ENCODE data around the gene OPCML.

OPCML gene

DNA sequence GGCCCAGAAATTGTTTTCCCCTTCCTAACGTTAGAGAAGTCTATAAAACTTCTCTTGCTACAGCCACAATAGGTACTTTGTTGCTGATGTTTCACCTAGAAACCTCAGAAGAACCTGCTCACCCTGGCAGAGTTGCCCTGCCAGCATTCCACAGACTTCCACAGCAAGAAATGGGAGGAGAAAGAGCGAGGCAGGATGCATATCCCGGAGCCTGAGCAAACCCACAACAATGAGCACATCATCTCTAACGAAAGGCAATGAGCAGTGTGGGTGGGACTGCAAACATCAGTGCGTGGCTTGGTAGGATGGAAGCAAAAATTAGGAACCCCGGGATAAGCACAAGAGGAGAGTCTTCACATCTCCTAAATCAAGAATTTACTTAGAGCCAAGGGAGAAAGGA, 892.3 kb downstream of the OPCML start:
- in situ Hi-C loops (cut with MboI; ENCODE audit: low sequenced_read_pairs, unreplicated experiment): no loop called here
- TF ChIP-seq, protein P1, sequence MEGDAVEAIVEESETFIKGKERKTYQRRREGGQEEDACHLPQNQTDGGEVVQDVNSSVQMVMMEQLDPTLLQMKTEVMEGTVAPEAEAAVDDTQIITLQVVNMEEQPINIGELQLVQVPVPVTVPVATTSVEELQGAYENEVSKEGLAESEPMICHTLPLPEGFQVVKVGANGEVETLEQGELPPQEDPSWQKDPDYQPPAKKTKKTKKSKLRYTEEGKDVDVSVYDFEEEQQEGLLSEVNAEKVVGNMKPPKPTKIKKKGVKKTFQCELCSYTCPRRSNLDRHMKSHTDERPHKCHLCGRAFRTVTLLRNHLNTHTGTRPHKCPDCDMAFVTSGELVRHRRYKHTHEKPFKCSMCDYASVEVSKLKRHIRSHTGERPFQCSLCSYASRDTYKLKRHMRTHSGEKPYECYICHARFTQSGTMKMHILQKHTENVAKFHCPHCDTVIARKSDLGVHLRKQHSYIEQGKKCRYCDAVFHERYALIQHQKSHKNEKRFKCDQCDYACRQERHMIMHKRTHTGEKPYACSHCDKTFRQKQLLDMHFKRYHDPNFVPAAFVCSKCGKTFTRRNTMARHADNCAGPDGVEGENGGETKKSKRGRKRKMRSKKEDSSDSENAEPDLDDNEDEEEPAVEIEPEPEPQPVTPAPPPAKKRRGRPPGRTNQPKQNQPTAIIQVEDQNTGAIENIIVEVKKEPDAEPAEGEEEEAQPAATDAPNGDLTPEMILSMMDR (IDR thresholded peaks at IDR 0.05; ENCODE audit: borderline replicate concordance, control extremely low read depth, extremely low read depth, insufficient read depth, missing control alignments): no peak

DNA sequence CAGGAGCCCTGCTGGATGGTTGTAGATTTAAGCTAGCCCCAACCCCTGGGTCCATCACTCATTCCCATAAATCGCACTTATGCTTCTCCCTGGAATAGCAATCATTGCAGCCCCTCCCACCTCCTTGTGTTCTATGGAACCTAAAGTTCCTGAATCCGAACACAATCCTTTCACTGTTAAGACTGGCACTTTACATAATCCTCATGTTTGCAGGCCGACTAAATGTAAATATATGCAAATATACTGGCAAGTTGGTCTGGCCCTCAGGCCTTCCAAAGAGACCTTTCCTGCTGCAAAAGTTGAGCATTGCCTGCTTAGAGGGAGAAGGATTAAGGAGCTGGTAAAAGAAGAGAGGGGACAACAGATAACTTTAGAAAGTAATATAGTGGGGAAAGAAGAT, 892.9 kb downstream of the OPCML start:
- no peak for DNase-seq (ENCODE audit: low spot score)
- TF ChIP-seq, protein P1 (IDR thresholded peaks at IDR 0.05; ENCODE audit: borderline replicate concordance, control extremely low read depth, extremely low read depth, insufficient read depth, missing control alignments): no peak
- in situ Hi-C loops (cut with MboI; ENCODE audit: low sequenced_read_pairs, unreplicated experiment): no loop called here

More for the DNA sequence above, 892.3 kb downstream of the OPCML start:
- no peak for DNase-seq (ENCODE audit: low spot score)

GRCh38 chr11:132638423-132638822, 893.9 kb downstream of the OPCML start:
- TF ChIP-seq, protein P1 (IDR thresholded peaks at IDR 0.05; ENCODE audit: borderline replicate concordance, control extremely low read depth, extremely low read depth, insufficient read depth, missing control alignments): no peak
- in situ Hi-C loops (cut with MboI; ENCODE audit: low sequenced_read_pairs, unreplicated experiment): no loop called here
- no peak for DNase-seq (ENCODE audit: low spot score)

- in situ Hi-C loops (cut with MboI; ENCODE audit: low sequenced_read_pairs, unreplicated experiment): no loop called here
- TF ChIP-seq, protein P1 (IDR thresholded peaks at IDR 0.05; ENCODE audit: borderline replicate concordance, control extremely low read depth, extremely low read depth, insufficient read depth, missing control alignments): no peak
- DNase-seq (ENCODE audit: low spot score): no peak
Measured at GRCh38 chr11:132636523-132636922, 895.8 kb downstream of the OPCML start.

DNA sequence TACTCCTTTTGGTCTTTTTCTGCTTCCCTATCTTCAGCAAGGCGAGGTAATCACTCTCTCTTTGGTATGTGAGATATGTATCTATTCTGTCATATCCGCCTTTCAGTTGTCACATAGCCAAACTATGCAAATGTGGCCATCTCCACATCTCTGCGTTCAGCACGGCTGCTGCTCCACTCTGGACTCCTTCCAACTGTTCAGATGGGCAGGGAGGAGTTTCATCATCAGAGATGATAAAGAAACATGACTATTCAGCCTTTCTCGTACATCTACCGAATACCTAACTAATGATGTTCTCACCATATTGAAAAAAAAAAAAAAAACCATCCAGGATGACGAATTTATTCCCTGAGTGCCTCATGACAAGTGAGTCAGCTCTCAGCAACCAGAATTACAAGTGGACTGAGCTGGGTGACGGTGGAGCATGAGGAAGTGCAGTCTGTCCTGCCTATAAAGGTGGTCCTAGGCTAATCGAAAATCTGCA, 899.6 kb downstream of the OPCML start:
- DNase-seq (ENCODE audit: low spot score): no peak
- in situ Hi-C loops (cut with MboI; ENCODE audit: low sequenced_read_pairs, unreplicated experiment): no loop called here
- TF ChIP-seq, protein P1 (IDR thresholded peaks at IDR 0.05; ENCODE audit: borderline replicate concordance, control extremely low read depth, extremely low read depth, insufficient read depth, missing control alignments): no peak

- TF ChIP-seq, protein P1 (IDR thresholded peaks at IDR 0.05; ENCODE audit: borderline replicate concordance, control extremely low read depth, extremely low read depth, insufficient read depth, missing control alignments): no peak
- in situ Hi-C loops (cut with MboI; ENCODE audit: low sequenced_read_pairs, unreplicated experiment): no loop called here
Measured at GRCh38 chr11:132631989-132632388, 900.3 kb downstream of the OPCML start.

GRCh38 chr11:132627981-132628380, 904.3 kb downstream of the OPCML start:
- in situ Hi-C loops (cut with MboI; ENCODE audit: low sequenced_read_pairs, unreplicated experiment): no loop called here
- TF ChIP-seq, protein P1 (IDR thresholded peaks at IDR 0.05; ENCODE audit: borderline replicate concordance, control extremely low read depth, extremely low read depth, insufficient read depth, missing control alignments): no peak
- DNase-seq (ENCODE audit: low spot score): no peak

More at GRCh38 chr11:132631989-132632388, 900.3 kb downstream of the OPCML start:
- DNase-seq (ENCODE audit: low spot score): no peak
